ENCODE measurements around the gene PLLP.
"Not testable (repeated sequence)": the region's sequence is repeated elsewhere in the genome, so short reads cannot be mapped to it uniquely, and the experiment has no call there.

PLLP gene

DNA sequence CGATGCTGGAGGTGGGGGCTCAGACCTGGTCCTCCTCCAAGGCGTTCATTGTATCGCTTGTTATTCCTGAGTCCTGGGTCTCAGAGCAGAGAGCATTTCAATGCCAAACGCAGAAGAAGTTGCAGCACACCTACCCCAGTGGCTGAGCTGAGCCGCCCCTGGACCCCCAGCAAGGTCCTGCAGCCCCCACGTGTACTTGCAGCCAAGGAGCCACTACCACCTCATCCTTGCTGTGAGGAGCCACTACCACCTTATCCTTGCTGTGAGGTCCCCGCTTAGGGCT is 13.5 kb downstream of the PLLP start:
- no peak for DNase-seq

DNA sequence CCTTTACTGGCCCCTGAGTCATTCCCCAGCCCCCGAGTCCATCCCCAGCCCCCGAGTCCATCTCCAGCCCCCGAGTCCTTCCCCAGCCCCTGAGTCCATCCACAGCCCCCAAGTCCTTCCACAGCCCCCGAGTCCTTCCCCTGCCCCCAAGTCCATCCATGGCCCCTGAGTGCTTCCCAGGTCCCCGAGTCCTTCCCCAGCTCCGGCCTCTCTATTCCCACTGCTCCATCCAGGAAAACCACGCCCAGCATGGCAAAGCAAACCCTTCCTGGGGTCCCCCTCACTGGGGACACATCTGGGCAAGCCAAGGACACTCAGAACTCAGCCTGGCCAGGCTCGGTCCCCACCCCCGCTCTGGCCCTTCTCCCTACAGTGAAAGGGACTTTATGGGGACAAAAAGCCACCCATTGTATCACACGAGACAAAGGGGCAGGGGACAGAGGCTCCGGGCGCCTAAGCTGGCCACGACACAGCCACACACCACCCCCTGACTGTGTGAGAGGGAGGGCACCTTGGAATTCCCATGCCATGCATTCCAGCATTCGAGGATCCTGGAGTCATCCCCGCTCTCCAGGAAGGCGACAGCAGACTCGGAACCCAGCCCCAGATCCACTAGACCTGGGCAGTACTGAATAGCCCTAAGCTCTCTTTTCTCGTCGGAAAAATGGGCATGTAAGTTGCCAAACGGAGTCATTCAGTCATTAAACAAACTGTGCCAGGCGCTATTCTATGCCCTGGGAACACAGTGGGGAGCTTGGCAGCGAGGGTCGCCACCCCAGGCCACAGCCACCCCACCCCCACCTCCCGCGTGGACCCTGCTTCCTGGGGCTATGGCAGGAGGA is 14.0 kb downstream of the PLLP start:
- DNase-seq, result no peak

DNA sequence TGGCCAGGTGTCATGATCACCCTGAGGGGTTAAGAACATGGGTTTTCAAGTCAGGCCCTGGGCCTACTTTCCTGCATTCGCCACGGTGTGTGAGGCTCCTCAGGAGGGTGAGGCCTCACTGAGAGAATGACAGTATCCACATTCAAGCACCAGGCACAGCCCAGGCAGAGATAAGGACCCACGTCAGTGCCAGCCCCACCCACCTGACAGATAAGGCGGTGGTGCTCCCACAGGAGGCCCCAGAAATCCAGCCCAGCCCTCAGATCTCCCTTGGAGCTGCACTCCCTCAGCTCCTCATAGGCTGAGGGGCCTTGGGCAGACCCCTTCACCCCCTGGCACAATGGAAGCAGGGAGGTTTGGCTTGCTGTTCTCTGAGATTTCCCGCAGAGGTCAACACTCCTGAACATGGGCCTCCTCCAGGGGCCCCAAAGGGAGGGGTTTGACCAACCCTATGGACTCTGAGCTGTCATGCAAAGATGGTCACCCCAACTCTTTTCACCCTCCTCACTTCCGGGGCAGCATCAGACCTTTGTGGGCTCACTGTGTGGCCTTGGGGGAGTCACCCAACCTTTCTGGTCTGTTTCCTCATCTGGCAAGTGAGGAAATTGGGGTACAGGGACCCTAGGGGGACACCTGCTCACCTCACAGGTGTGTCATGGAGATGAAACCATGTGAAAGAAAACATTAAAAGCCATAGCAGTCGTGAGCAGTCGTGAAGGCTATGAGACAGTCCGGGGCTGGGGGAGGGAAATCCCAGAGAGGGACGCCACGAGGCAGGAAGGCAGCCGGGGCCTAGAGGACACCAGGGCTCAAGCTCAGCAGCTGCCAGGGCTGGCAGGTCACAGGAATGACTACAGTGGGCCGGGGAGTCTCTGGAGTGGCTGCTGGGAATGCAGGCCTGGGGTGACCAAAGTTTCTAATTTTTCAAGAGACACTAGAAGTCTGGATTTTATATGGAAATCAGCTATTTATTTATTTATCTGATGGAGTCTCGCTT is 15.4 kb downstream of the PLLP start:
- DNase-seq, result no peak

DNA sequence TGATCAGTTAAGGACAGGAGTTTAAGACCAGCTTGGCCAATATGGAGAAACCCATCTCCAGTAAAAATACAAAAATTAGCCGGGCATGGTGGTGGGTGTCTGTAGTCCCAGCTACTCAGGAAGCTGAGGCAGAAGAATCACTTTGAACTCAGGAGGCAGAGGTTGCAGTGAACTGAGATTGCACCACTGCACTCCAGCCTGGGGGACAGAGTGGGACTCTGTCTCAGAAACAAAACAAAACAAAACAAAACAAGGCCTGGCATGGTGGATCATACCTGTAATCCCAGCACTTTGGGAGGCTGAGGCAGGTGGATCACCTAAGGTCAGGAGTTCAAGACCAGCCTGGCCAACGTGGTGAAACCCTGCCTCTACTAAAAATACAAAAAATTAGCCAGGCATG is 17.1 kb downstream of the PLLP start:
- DNase-seq, result not testable (repeated sequence)

DNA sequence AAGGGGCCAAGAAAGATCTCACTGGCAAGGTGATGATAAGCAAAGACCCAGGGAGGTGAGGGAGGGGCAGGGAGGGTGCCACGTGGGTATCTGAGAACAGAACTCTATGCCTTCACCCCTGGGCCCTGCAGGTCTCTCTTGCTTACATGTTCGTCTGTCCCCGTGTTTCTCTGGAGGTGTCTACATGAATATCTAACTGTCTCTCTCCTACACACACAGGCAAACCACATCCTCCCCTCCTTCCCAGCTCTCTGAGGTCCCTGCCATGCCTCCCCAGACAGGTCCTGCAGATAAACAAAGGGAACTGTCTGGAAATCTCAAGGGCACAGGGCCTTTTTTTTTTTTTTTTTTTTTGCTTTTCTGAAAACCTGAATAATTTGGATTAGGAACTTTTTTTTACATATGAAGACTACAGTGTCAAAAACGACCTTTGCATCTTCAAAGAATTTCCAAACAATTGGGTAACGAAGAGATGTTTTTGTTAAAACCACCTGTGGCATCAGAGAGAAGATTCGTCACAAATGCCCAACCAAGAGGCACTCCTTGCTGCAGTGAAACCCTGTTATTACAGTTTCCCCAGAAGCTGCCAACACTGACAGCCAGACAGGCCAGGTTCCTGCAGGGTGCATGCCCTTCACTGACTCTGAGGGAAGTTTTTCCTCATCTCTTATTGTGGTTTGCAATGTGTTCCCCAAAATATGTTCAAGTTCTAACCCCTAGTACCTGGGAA is 17.8 kb downstream of the PLLP start:
- peak; percentile 9 for DNase-seq

DNA sequence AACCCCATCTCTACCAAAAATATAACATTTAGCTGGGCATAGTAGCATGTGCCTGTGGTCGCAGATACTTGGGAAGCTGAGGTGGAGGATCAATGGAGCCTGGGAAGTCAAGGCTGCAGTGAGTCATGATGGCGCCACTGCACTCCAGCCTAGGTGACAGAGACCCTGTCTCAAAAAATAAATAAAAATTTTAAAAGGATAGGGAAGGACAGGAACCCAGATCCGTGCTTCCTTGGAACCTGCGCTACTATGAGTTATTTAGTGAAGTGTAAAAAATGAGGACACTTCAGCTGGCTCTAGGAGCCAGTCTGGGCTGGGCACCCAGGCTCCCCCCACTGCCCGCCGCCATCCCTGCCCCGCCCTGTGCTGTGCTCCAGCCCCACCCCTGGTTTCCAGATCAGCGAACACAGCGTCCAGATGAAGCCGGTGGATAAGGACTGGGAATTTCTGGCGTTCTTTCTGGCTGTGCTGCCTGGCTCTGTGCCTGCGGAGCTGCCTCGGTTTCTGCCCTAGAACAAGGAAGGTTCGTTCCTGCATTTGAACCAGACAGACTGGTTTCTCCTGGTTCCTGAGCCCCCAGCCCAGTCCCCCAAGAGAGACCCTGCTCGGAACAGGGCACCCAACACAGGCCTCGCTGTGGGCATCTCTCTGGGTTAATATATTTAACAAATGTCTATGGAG is 18.5 kb downstream of the PLLP start:
- no peak for DNase-seq

DNA sequence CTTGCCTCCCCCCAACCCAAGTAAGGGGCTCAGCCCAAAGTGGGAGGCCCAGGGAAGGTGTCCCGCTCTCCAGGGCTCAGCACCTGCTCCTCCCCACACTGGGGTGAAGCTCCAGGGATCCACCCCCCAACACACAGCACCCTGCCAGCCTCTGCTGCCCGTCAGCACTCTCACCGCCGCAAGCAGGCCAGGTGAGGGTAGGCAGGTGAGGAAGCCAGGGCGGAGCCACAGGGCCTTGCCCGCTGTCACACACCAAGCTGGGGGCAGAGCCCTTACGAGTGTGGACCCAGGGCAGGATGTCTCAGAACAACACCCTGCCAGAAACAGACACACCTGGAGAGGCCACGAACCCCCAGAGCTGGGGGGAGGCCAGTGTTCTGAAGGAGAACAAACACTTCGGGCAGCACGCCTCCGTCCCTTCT is 19.5 kb downstream of the PLLP start:
- no peak for DNase-seq

DNA sequence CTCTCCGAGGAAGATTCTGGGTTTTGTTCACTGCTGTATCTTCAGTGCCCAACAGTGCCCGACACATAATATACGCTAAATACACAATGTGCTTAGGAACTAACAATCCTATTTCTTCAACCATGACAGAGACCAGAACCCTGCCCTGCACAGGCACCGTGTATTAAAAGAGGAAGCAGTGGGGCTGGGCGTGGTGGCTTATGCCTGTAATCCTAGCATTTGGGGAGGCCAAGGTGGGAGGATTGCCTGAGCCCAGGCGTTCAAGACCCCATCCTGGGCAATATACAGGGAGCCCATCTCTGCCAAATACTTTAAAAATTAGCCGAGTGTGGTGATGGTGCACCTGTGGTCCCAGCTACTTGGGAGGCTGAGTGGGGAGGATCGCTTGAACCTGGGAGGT is 20.1 kb downstream of the PLLP start:
- DNase-seq, result no peak

DNA sequence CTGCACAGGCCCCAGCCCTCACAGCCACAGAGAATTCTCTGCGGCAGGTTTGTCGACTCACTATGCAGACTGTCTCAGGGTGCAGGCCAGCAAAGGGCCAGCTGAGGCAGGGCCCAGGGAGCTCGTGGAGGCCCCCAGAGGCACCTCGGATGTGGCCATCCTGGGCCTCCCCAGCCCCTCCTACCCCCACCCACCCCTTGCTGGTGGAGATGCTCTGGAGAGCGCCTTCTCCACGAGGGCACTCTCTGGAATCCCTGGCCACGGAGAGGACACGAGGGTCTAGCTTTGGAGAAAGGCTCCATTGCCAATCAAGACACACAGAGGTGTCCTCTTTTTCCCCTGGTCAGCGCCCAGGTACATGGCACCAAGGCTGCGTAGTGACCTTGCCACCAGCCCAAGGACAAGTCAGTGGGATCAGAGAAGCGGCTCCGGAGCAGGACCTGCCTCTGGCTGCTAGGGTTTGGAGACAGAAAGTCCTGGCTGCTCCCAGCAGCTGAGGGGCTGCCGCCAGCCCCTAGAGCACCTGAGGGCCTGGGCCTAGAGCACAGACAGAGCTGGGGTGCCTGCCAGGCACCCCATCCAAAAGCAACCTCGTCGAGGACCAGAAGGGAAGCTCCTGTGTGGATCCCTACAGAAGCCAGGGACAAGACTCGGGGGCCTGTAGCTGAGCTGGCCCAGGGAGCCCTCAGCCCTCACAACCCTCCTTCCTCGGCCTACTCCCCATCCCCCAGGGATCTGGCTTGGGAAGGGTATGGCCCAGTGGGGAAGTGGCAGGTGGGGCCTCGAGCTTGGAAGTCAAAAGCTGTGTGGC is 20.7 kb downstream of the PLLP start:
- DNase-seq, result no peak

DNA sequence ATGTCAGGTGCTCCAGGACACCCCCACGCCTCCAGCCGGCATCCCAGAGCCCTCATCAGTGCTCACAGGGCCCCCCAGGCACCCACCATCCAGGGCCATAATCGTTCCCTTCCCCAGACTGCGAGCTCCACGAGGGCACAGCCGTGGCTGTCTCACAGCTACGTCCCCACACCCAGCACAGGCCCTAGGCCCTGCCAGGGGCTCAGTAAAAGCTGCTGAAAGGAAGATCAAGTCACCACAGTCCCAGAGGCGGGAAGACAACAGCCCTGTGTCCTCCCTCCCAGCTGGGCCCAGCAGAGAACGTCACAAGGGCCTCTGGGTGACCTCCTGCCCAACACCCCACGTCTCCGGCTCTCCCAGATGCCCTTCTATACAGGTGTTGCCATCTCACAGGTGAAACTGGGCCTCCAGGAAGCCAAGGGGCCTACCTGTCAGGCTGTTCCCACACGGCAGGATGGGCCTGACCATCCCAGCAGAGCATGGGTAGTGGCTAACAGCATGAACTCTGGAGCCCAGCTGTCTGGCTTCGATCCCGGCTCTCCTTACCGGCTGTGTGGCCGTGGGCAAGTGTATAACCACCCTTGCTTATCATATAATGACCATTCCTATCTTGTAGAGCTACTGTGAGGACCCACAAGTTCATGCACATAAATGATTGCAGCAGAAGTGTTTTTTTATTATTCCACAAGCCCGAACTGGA is 21.5 kb downstream of the PLLP start:
- DNase-seq, result no peak

DNA sequence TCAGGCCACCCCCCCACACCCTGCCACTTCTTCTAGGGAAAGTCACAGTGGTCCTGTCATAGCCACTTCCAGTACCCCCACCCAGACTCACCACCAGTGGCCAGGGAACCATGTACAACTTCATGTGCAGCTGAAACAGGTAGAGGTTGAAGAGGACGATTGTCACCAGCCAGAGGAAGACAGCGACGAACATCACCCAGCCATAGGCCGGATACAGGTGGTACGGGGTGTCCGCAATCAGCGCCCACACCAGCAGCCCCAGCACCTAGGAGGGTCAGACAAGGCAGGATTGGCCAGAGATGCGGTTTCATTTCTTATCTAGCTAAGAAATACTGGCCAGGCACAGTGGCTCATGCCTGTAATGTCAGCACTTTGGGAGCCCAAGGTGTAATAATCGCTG is 22.7 kb downstream of the PLLP start:
- DNase-seq, result no peak

DNA sequence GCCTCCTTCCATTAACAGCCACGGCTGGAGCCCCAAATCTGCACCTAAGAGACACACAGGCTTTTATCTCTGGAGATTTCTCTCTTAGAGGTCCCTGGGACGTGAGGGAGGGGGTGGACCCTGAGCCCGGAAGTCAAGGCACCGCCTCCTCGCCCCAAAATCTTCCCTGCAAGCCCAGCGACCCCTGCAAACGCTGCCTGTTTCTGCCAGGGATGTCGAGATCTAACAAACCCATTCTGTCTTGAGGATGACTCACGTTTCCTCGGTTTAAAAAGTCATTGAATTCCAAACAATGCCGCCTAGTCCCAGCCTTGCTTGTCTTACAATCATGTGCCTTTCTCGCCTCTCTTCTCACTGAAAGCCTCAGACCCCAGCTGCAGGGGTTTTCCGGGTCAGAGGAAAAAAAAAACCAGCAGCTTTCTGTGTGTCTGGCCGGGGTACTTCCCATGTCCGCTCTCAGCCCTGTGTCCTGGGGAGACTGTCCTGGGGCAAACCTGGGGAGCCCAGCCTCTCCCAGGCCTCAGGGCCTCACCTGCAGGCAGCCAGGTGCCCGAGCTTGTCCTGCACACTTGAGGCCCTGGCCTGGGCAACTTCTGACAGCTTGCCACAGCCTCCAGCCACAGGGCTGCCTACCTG is 24.1 kb downstream of the PLLP start:
- no peak for DNase-seq

DNA sequence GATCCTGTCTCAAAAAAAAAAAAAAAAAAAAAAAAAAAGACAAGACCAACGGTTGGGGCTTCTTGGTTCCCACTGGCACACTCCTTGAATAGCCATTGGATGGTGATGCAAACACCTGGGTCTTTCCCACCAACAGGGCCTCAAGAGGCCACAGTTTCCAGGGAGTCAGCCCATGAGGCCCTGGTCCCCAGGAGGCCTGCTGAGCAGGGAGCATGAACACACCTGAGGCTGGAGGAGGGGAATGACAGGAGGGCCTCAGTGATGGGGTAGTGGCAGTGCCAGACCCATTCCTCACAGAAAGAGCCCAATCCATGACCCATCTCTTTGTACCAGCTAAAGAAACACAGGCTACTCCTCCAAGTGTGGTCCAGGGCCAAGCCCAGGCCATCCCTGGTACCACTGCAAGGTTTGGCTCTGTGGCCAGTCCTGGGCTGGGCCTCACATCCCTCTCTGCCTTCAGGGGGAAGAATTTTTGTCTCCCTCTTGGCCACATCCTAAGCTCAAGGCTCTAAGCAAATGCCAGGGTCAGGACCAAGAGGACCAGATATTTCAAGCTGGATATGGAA is 25.5 kb downstream of the PLLP start:
- no peak for DNase-seq

DNA sequence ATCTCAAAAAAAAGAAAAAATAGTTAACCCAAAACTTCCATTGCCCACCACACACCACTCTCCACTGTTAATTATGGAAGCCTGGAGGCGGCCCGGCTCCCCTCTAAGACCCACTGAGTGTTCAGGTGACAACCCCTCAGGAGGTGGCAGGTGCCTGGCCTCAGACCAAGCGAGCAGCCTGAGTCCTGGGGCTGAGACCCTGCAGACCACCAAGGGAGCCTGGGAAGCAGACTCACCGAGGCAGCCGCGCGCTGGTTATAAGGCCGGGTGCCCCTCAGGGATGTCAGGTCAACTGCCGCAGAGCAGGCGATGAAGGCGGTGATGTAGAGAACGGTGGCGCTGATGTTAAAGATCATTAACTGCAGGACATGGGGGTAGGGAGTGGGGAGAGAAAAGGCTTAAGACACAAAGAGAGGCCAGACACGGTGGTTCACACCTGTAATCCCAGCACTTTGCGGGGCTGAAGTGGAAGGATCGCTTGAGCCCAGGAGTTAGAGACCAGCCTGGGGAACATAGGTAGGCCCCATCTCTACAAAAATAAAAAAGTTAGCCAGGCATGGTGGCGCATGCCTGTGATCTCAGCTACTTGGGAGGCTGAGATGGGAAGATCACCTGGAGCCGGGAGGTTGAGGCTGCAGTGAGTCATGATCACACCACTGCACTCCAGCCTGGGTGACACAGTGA is 26.1 kb downstream of the PLLP start:
- no peak for DNase-seq

DNA sequence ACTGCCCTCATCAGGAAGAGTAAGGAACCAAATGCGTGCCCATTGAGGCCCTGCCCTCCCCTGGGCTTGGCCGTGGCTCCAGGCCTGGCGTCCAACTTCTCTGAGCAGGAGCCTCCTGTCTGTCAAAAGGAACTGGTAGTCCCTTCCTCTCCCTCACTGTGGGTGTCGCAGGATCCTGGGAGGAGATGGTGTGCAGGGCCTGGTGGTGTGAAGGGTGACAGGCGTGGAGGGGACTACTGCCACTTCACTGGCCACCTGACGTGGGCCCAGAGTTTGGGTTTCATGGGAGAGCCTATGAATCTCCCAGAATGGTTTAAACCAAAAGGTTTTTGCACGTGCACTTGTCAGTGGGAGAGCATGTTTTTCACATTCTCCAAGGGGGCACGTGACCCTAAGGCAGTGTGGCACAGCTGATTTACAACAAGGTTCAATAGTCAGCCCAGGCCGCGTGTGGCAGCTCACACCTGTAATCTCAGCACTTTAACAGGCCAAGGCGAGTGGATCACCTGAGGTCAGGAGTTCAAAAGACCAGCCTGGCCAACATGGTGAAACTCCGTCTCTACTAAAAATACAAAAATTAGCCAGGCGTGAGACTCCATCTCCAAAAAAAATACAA is 26.9 kb downstream of the PLLP start:
- DNase-seq, result no peak

DNA sequence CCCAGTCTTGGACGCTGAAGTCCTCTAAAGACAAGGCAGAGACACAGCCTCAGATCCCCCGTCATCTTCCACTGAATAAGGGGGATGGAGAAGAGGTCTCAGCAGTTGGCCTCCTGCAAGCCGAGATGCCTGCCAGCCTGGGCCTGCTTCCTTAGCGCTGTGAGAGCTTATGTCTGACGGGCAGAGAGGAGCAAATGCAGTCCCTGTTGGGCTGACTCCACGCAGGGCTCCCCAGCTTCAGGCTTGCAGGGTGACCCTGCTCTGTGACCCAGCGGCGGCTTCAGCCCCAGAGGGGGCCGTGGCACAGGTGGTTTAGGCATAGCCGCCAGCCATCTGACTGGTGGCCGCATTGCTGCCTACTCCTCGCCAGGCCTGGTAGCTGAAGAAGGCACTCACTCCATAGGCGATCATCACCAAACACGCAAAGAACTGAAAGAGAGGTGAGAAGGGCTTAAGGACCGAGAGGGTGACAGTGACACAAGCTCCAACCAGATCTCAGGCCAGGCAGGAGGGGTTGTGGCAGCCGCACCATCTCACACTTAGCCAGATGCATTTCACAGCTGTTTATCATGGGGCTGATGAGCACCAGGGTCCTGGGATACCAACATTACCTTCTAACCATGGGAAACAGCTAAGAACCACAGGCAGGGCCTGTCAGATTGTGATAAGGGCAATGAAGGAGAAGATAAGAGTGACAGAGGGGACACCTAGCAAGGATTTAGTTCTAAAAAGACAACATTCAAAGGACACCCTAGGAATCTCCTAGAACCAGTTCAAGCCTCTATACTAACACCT is 27.7 kb downstream of the PLLP start:
- DNase-seq, result no peak

DNA sequence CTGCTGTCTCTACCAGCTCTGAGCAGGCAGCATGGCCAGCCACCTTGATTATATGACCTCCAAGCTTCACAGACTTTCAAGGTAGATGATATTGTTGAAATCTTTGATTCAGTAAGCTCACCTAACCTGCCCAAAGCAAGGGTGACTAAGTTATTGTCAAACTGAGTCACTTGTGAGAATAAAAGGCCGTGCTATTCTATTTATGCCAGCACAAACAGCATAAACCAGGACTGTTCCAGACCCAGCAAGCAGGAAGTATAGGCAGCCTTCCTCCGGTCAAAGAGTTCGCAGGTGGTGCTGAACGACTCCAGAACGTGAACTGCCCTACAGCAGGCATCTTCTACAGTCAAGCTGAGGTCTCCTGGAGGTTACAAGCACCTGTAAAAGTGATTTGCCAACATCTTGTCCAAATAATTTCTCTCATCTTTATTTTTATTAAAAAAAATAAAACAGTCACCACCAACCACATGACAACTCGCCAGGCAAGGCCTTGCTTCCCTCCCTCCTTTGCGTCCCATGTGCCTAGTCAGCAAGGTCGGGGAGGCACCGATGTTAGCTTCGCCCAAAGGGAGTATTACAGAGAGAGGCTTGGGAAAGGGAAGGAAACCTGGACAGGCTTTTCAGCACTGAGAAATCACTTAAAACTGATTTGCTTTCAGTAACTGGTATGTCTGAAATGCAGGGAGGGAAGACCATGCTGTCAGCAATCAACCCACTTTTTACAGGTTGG is 28.6 kb downstream of the PLLP start:
- no peak for DNase-seq

DNA sequence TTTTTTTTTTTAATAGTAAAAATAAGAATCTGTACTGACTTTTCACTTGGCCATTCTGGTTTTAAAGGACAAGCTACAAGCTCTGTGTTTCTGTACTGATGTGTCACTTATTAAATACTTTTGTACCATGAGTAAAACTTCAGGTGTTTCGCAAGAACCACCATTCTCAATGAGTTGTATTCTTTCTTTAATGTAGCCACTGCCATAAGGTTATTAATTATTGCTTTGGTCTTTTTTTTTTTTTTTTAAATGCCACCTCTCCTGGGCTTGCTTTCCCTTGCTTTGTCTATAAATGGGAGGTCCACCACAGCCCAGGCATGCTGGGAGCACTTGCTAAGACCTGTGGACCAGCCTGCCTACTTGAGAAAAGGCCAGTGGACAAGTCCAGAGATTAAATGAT is 31.0 kb downstream of the PLLP start:
- no peak for DNase-seq
